ENCODE measurements around the gene TTLL11.

The TTLL11 gene

GRCh38 chr9:122092611-122093506 lies at the start of gene TTLL11:
Gene TTLL11 (minus strand): TSS chr9:122093308. CDS start chr9:122093148, 160 bp downstream.
- Histone ChIP-seq H3K27me3 (replicated peaks) (no peaks in the 10 kb centered on the region), H3K27ac (no peak within 1 kb of the TSS), H3K4me3 (ENCODE audit: low read depth, low read length) (peak within 1 kb of the TSS; percentile 75), H3K36me3 (replicated peaks) (no peaks in the 10 kb centered on the region)
- no peak for TF ChIP-seq CTCF (IDR thresholded peaks at IDR 0.05; ENCODE audit: low read depth, low read length, missing control alignments)
- in situ Hi-C loops (cut with HindIII; ENCODE audit: low pct_ligation_motif_present, low sequenced_read_pairs): no loop called here
- DNase-seq: peak; percentile 95

- TF ChIP-seq CTCF (IDR thresholded peaks at IDR 0.05; ENCODE audit: low read depth, low read length, missing control alignments): no peak
- in situ Hi-C loops (cut with HindIII; ENCODE audit: low pct_ligation_motif_present, low sequenced_read_pairs): no loop called here
- Histone ChIP-seq H3K36me3 (replicated peaks) (peaks cover 19% of the 10 kb centered on the region), H3K4me3 (ENCODE audit: low read depth, low read length) (no peak overlapping the region), H3K27me3 (replicated peaks) (no peaks in the 10 kb centered on the region), H3K27ac (no peak overlapping the region)
- no peak for DNase-seq
These were observed 48.6 kb upstream of the TTLL11 start for GRCh38 chr9:122141671-122142070.

GRCh38 chr9:122140368-122141193 lies 47.5 kb upstream of the TTLL11 start:
- no peak overlapping the region for H3K27ac ChIP-seq
- H3K4me3 ChIP-seq (ENCODE audit: low read depth, low read length): no peak overlapping the region
- TF ChIP-seq CTCF (IDR thresholded peaks at IDR 0.05; ENCODE audit: low read depth, low read length, missing control alignments): no peak
- DNase-seq: no peak
- H3K36me3 ChIP-seq (replicated peaks): peaks cover 14% of the 10 kb centered on the region
- in situ Hi-C loops (cut with HindIII; ENCODE audit: low pct_ligation_motif_present, low sequenced_read_pairs): no loop called here
- H3K27me3 ChIP-seq (replicated peaks): no peaks in the 10 kb centered on the region

DNA sequence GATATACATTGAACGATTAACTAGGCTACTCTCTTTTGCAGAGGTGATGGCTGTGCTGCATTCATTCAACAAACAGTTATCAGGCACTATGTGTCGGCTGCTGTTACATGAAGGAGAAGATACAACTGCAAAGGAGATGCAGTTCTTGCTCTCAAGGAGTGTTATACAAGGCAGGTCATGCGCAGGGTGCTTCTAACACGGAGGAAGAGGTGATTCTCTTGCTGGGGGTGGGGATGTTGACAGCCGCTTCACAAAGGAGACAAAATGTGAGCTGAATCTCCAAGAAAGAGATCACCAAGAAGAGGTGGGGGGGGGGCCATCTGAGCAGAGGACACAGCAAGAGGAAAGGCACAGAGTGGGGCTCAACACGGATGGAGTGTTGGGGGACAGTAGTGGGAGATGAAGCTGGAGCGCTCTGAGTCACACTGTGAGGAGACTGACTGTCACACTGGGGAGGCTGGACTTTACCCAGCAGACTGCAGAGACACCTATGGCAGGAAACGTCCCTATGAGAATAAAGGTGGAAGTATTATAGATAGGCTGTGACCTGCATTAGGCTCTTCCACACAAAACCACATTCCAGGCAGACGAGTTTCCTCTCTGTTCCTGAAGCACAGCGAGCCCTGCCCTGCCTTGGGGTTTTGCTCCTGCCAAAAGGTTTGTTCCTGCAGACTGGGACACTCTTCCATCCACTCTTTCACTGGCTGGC lies 45.6 kb upstream of the TTLL11 start:
- no peak overlapping the region for H3K4me3 ChIP-seq (ENCODE audit: low read depth, low read length)
- no peak overlapping the region for H3K27ac ChIP-seq
- peaks cover 4% of the 10 kb centered on the region for H3K36me3 ChIP-seq (replicated peaks)
- H3K27me3 ChIP-seq (replicated peaks): no peaks in the 10 kb centered on the region
- in situ Hi-C loops (cut with HindIII; ENCODE audit: low pct_ligation_motif_present, low sequenced_read_pairs): no loop called here
- DNase-seq: no peak
- TF ChIP-seq CTCF (IDR thresholded peaks at IDR 0.05; ENCODE audit: low read depth, low read length, missing control alignments): no peak

DNA sequence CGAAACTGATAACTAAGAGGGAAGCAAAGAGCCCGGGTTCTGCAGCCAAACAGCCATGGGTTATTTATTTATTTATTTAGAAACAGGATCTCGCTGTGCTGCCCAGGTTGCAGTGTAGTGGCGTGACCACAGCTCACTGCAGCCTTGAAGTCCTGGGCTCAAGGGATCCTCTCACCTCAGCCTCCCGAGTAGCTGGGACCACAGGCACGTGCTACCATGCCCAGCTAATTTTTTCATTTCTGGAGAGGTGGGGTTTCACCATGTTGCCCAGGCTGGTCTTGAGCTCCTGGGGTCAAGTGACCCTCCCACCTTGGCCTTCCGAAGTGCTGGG lies 42.4 kb upstream of the TTLL11 start:
- in situ Hi-C loops (cut with HindIII; ENCODE audit: low pct_ligation_motif_present, low sequenced_read_pairs): no loop called here
- no peak for TF ChIP-seq CTCF (IDR thresholded peaks at IDR 0.05; ENCODE audit: low read depth, low read length, missing control alignments)

More for the DNA sequence above, 42.4 kb upstream of the TTLL11 start:
- no peaks in the 10 kb centered on the region for H3K27me3 ChIP-seq (replicated peaks)
- no peaks in the 10 kb centered on the region for H3K36me3 ChIP-seq (replicated peaks)
- DNase-seq: no peak
- H3K4me3 ChIP-seq (ENCODE audit: low read depth, low read length): no peak overlapping the region
- H3K27ac ChIP-seq: no peak overlapping the region
